Measurements from ENCODE around the gene EPHB4.

EPHB4 gene

DNA sequence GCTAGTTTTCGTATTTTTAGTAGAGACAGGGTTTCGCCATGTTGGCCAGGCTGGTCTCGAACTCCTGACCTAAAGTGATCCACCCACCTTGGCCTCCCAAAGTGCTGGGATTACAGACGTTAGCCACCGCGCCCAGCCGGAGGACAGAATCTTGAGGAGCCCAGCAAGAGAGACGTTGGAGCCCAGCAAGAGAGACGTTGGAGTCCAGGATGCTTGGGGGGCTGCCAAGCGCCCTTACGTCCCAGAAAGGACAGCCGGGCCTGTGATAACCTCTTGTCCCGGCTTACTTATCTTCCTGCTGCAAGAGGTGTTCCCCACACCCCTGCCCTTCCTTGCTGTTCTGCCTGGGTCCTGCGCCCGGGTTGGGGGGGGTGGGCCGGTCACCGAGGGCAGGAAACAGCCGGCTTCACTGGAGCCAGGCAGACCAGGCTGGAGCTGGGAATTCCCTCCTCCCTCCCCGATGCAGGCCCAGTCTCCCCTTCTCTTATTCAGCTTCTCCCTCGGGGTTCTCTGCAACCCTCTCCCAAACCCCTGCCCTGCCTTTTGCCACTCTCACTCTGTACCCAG lies 1.9 kb upstream of the EPHB4 start:
- Histone ChIP-seq H2AFZ (ENCODE audit: low read length) (no peak overlapping the region), H3K27ac (ENCODE audit: low read depth, low read length, poor library complexity, severe bottlenecking) (no peak overlapping the region), H3F3A (ENCODE audit: insufficient read depth, low read length) (no peaks in the 10 kb centered on the region), H3K9me2 (ENCODE audit: low read depth, low read length) (no peaks in the 10 kb centered on the region), H3K4me3 (ENCODE audit: low read depth, low read length, poor library complexity, severe bottlenecking) (no peak overlapping the region), H3K4me1 (ENCODE audit: insufficient read depth, low read length, severe bottlenecking) (no peaks in the 10 kb centered on the region), H3K9me3 (ENCODE audit: low read length) (no peaks in the 10 kb centered on the region), H3K9ac (ENCODE audit: low read length) (no peak overlapping the region), H3K27me3 (ENCODE audit: insufficient read depth, low read length) (peaks cover 13% of the 10 kb centered on the region; the same call in 1 of the 2 replicates), H4K20me1 (ENCODE audit: insufficient read depth, low read length) (no peaks in the 10 kb centered on the region), H3K36me3 (ENCODE audit: insufficient read depth, low read length) (no peaks in the 10 kb centered on the region), H3K4me2 (ENCODE audit: low read length) (no peak overlapping the region), H3K79me2 (ENCODE audit: insufficient read depth, low read length) (no peaks in the 10 kb centered on the region)
- TF ChIP-seq CTCF (IDR thresholded peaks at IDR 0.05; ENCODE audit: low read length) (no peak), EZH2 (IDR thresholded peaks at IDR 0.05; ENCODE audit: borderline replicate concordance, low read length) (no peak)

DNA sequence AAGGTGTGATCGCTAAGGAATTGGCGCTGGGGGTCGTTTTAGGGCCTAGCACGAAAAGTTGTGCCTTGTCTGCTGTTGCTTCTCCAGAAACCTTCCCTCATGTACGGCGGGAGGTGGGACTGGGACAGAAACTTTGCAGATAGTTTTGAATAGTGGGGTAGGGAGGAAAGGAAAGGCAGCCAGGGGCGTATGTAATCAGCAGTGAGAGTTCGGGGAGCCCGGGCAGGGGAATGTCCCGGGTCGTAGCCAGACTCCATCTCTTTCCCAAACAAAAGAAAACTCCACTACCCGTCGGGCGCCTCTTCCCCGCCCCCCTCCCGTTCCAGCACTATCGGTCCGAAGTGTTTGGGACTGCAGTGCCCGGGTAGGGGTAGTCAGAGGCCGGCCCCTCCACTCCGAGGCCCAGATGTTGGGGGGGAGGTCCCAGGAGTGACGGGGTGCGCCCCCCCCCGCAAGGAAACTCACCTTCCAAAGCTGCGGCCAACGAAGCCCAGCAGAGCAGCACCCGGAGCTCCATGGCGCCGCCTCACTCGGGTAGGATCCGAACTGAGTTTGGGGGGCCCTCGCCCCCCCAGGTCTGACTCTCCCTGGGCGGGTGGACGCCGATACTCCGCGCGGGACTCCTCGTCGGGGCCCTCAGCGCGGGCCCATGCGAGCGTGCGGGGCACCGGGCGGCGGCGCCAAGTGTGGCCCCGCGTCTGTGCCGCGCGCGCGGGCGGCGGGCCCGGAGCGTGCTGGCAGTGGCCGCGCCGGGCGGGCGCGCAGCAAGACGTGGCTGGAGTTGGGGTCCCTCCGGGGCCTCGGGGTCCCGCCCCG lies 601 bp downstream of the EPHB4 start:
- no peaks in the 10 kb centered on the region for H3K79me2 ChIP-seq (ENCODE audit: insufficient read depth, low read length)
- H3K9me3 ChIP-seq (ENCODE audit: low read length), result no peaks in the 10 kb centered on the region
- no peak overlapping the region for H3K9ac ChIP-seq (ENCODE audit: low read length)
- peaks cover 10% of the 10 kb centered on the region; the same call in 1 of the 2 replicates for H3K27me3 ChIP-seq (ENCODE audit: insufficient read depth, low read length)
- H3K4me1 ChIP-seq (ENCODE audit: insufficient read depth, low read length, severe bottlenecking), result no peaks in the 10 kb centered on the region
- no peaks in the 10 kb centered on the region for H3K9me2 ChIP-seq (ENCODE audit: low read depth, low read length)
- H3K4me2 ChIP-seq (ENCODE audit: low read length), result no peak overlapping the region
- H3K27ac ChIP-seq (ENCODE audit: low read depth, low read length, poor library complexity, severe bottlenecking), result no peak overlapping the region
- no peaks in the 10 kb centered on the region for H4K20me1 ChIP-seq (ENCODE audit: insufficient read depth, low read length)
- H3K4me3 ChIP-seq (ENCODE audit: low read depth, low read length, poor library complexity, severe bottlenecking), result no peak overlapping the region
- no peaks in the 10 kb centered on the region for H3F3A ChIP-seq (ENCODE audit: insufficient read depth, low read length)
- TF ChIP-seq EZH2 (IDR thresholded peaks at IDR 0.05; ENCODE audit: borderline replicate concordance, low read length), result no peak
- TF ChIP-seq CTCF (IDR thresholded peaks at IDR 0.05; ENCODE audit: low read length), result no peak
- no peaks in the 10 kb centered on the region for H3K36me3 ChIP-seq (ENCODE audit: insufficient read depth, low read length)
- no peak overlapping the region for H2AFZ ChIP-seq (ENCODE audit: low read length)

- H3K36me3 ChIP-seq (ENCODE audit: insufficient read depth, low read length), result no peaks in the 10 kb centered on the region
- no peaks in the 10 kb centered on the region for H3K4me1 ChIP-seq (ENCODE audit: insufficient read depth, low read length, severe bottlenecking)
- H3K9me2 ChIP-seq (ENCODE audit: low read depth, low read length), result no peaks in the 10 kb centered on the region
- H3K27me3 ChIP-seq (ENCODE audit: insufficient read depth, low read length), result peaks cover 10% of the 10 kb centered on the region; the same call in 1 of the 2 replicates
- H3K9ac ChIP-seq (ENCODE audit: low read length), result no peak overlapping the region
- H4K20me1 ChIP-seq (ENCODE audit: insufficient read depth, low read length), result no peaks in the 10 kb centered on the region
- H3F3A ChIP-seq (ENCODE audit: insufficient read depth, low read length), result no peaks in the 10 kb centered on the region
- H3K4me3 ChIP-seq (ENCODE audit: low read depth, low read length, poor library complexity, severe bottlenecking), result no peak overlapping the region
- H3K79me2 ChIP-seq (ENCODE audit: insufficient read depth, low read length), result no peaks in the 10 kb centered on the region
- TF ChIP-seq EZH2 (IDR thresholded peaks at IDR 0.05; ENCODE audit: borderline replicate concordance, low read length) (no peak), CTCF (IDR thresholded peaks at IDR 0.05; ENCODE audit: low read length) (no peak)
- H3K4me2 ChIP-seq (ENCODE audit: low read length), result no peak overlapping the region
- no peaks in the 10 kb centered on the region for H3K9me3 ChIP-seq (ENCODE audit: low read length)
- no peak overlapping the region for H2AFZ ChIP-seq (ENCODE audit: low read length)
- no peak overlapping the region for H3K27ac ChIP-seq (ENCODE audit: low read depth, low read length, poor library complexity, severe bottlenecking)
Observed at GRCh38 chr7:100825751-100826513, 1.4 kb downstream of the EPHB4 start.

Data from OCI-LY1 (cell line).